HG02870 (cell line): ENCODE data around the gene TFE3.
"Not testable (repeated sequence)": the region's sequence is repeated elsewhere in the genome, so short reads cannot be mapped to it uniquely, and the experiment has no call there.

ENCODE experiments used
- ATAC-seq: cut with Tn5 transposase; IDR thresholded peaks from one replicate; pipeline ENCODE4 v1.9.1; 2021; ENCODE audit warnings: mild to moderate bottlenecking, moderate library complexity; ENCODE audit not compliant: unreplicated experiment

The TFE3 gene

GRCh38 chrX:49002091-49002935 lies 40.8 kb downstream of the TFE3 start, which contains the start of gene GRIPAP1:
Gene GRIPAP1, minus strand, starts transcription at chrX:49002264. Its CDS starts 35 bp downstream, at chrX:49002229.
- peak; percentile 68 for ATAC-seq

- ATAC-seq = peak; percentile 25
Measured at GRCh38 chrX:49001521-49002090, 41.6 kb downstream of the TFE3 start.

- no peak for ATAC-seq
Measured at GRCh38 chrX:49000636-49001035, 42.5 kb downstream of the TFE3 start.

GRCh38 chrX:48999030-48999429 lies 44.1 kb downstream of the TFE3 start:
- ATAC-seq = no peak

GRCh38 chrX:48998391-48998790 lies 44.8 kb downstream of the TFE3 start:
- no peak for ATAC-seq

GRCh38 chrX:48997865-48998264 lies 45.3 kb downstream of the TFE3 start:
- ATAC-seq = no peak

- ATAC-seq = no peak
Measured at GRCh38 chrX:48997455-48997854, 45.7 kb downstream of the TFE3 start.

GRCh38 chrX:48996969-48997368 lies 46.2 kb downstream of the TFE3 start:
- ATAC-seq = no peak

GRCh38 chrX:48992341-48992740 lies 50.8 kb downstream of the TFE3 start:
- ATAC-seq = no peak

- ATAC-seq = no peak
Measured at GRCh38 chrX:48989483-48989882, 53.7 kb downstream of the TFE3 start.

GRCh38 chrX:48983896-48984295 lies 59.3 kb downstream of the TFE3 start:
- ATAC-seq = no peak

GRCh38 chrX:48983081-48983480 lies 60.1 kb downstream of the TFE3 start:
- no peak for ATAC-seq

GRCh38 chrX:48981178-48981577 lies 62.0 kb downstream of the TFE3 start:
- no peak for ATAC-seq

- ATAC-seq = not testable (repeated sequence)
Measured at GRCh38 chrX:48980341-48980740, 62.8 kb downstream of the TFE3 start.
